Nucleus accumbens (tissue), 56 donors: Measurements from ENCODE around the gene AAMP.

Source experiments
- DNase-seq, 56 donors: peaks; one replicate each; lab custom pipeline; 2025; lab: John Stamatoyannopoulos, UW

Gene AAMP

DNA sequence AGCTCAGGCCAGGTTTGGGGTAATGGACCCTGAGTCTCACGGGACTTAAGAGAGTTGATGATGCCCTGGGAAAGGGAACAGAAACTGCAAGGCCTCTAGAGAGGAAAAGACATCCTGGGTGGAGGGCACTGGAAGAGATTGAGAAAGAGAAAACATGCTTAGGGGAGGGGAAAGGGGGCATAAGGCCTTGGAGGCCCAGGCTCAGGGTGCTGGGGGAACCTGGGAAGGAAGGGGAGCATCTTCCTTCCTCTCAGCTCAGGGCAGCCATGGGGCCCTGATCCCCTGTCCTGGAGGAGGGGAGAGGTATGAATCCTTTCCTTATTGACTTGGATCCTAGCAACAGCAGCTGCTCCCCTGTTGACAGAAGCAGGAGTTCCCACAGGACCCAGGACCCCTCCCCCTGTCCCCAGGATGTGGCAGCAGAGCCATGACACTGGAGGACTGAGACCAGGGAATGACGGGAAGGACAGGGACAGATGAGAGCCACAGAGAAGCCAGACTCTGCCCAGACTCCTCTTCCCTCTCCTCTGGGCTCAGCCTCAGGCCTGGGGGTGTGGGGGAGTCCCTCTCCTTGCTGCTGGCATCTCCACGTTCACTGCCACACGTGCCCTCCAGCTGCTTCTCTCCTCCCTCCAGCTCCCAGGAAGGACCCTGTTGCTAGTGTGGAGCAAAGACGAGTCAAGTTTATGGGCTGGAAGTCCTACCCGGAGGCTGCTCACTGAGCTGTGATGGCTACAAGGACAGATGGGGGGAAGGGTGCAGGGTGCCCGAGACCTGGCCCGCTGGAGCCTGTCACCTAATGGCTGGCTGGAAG is 8.3 kb downstream of the AAMP start:
- DNase-seq = no peak

DNA sequence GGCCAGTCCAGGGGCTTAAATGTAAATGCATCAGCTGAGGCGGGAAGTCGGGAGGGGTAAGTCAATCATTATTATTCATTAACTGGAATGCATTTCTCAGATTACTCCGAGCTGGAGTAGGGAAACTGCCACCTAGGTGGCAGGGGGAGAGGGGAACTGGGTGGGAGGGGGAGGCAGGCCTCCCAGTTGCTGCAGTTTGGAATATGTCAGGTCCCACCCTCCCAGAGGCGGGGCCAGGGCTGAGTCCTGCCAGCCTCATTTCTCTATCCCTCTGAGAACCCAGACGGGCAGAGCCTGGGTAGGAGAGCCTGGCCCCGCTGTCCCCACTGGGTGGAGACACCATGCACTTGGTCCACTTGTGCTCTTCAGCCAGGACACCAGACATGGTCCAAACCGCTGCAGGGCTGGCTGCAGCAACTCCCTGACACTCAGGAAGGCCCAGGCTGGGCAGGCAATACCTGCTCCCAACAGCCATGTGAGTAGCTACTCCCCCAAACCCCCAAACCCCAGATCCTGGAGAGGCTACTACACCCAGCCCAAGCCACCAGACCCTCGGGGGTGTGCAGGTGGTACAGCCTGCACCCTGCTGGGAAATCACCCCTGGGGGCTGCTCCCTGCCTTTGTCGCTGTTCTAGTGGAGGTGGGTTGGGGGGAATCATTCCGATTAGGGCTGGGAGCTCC is 9.1 kb downstream of the AAMP start, which contains the start of gene GPBAR1:
GPBAR1 (plus strand) TSS at position 274 of the 681 bp plus-strand sequence. CDS start 1,710 bp downstream, outside the sequence.
- DNase-seq = no peak

DNA sequence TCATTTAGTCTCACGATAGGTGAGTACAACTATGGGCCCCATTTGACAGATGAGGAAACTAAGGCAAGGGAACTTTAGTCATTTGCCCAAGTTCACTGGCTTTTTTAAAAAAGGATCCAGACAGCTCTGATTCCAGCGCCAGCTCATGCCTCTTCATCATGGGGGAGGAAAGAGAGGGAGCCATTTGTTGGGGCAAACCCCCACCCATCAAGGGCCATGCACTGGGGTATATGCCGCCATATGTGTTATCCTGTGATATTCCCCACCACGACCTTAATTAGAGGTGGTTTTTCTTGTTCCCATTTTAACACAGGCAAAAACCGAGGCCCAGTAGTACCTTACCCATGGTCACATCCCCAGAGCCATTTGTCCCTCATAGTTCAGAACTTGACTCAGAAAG is 9.8 kb downstream of the AAMP start:
- no peak for DNase-seq

DNA sequence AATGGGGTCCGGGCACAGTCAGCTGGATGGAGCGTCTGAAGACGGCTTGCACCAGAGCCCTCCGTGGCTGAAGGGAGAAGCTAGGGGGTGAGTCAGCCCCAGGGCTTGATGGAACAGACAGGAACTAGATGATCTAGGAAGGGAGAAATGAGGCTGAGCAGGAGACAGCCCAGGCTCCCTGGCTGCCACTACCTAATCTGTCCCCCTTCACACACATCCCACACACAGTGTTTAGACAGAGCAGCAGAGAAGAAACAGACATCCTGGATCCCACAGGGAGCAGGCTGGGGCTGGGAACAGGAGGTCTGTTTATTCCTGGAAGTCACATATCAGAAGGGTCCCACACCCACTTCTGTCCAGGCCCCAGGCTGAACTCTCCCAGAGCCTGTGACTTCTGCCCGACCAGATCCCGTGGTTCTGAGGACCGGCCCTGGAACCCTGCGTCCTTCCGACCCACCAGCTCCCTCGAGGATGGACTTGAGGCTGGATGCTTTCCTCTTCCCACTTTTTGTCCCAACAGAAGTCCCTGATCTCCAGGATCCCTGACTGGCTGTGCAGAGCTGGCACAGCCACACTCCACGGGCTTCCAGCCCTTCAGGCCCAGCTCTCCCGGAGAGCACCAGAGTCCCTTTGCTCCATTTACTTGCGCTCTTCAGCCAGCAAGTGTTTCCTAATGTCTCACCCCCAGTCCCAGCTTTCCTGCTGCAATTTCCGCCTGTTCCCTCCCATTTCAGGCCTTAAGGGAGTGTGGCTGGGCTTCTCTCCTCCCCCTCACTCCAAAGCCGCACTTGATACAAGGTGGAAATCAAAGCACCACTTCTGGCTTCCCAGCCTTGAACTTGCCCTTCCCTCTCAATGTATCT is 10.6 kb downstream of the AAMP start:
- peak in 2 of 56 donors; percentile 9 to 10 for DNase-seq

DNA sequence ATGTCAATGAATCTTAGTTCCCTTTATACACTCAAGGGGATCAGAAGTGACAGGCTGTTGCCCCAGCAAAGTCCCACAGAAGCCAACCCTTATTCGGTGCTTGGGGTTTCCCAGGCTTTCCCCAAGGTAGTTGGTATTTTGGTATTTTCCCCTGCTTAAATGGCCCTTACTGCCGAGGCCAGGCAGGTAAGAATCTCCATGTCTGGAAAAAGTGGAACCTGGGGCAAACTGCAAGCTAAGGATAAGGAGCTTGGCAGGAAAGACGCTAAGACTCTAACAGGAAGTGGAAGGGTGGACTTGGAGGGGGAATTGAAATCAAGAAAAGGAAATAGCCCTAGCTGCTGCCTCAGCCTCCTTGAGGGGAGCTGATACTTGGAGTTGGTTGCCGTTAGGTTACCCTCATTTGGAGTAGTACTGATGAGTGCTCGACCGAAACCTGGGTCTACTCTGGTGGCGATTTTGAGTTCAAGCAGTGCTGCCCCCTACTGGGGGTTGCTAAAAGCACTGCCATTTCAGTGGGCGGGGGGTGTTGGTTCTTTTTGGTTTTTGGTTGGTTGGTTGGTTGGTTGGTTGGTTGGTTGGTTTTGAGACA is 12.5 kb downstream of the AAMP start:
- DNase-seq = peak in 7 of 56 donors; percentile 6 to 39 (median 17)

DNA sequence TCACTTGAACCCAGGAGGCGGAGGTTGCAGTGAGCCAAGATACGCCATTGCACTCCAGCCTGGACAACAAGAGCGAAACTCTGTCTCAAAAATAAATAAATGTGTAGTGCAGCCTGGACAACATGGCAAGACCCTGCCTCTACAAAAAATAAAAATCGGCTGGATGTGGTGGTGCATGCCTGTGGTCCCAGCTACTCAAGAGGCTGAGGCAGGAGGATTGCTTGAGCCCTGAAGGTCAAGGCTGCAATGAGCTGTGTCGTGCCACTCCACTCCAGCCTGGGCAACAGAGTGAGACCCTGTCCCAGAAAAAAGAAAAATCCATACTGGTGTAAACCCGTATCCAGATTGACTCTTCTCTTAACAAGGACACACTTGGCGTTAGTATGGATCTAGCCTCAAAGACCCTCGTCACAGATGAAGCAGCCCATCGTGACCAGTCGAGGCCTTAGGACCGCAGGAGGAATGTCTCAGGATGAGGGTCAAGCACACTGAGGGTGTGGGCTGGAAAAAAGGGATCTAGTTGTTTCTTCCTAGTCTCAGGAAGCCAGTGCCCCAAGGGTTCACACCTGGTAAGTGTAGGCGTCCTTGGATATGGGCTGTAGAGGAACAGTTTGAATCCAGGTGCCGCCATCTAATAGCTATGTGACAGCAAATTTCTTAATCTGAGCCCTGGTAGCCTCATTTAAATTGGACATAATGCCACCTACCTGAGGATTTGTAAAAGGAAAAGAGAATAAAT is 13.2 kb downstream of the AAMP start:
- DNase-seq = no peak

DNA sequence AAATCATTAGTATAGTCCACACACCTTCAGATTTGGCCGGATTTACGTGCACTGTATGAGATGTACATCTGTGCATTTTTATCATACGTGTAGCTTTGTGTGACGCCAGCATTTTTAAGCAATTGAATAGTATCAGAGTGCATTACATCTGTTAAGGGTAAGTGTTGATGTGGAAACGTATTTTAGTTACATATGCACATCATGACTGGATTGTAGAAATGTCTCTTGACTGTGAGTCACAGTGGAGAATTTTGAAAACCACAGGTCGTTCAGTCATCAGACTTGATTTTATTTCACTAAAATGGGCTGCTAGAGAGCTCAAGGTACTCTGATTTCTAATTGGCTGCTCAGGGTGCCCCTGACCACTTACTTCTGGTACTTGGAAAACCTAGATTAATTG is 14.5 kb downstream of the AAMP start:
- no peak for DNase-seq

DNA sequence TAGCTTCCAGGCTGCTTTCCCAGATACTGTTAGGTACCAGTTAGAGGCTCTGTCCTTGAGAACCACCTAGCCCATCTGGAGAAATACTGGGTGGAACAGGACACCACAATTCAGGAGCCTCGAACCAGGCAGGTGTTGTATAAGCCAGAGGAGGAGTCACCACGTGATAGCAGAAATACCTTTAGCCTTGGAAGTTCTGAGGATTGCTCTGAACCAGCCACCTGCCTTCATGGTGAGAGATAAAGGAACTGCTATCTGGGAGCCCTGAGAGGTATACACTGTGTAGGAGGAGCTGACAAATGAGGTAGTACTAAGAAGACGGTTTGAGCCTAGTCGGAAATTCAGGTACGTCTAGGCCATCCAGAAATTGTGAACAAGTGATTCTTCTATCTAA is 16.7 kb downstream of the AAMP start:
- DNase-seq = no peak

DNA sequence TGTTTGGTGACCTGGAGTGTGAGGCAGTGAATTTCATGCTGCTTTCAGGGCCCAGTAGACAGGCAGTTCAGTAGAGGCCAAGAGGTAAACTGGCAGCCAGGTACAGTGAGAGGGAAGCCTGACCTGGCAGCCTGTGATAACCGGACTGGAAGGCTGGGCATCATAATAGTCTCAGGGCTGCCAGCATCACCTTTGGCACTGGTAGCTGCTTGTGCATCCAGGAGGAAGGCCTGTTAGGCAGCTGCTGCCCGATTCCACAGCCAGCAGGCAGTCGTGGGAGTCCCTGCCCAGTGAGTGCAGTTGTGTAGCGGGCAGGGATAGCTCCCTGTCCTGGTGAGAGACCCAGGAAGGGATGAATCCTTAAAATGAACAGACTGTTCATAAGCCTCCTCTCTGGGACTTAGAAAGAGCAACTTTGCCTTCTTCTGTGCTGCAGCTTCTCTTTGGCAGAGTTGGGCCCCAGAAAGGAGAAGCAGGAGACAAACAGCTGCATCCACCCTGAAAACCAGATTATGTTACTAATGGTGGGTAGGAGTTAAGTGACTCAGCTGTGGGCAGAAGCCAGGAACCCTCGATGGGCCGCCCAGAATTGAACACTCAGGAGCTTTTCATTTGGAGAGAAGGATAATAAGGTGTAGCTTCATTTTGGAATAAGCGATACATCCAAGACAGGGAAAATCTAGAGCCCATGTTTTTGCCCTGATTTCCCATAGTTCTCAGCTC is 17.3 kb downstream of the AAMP start:
- peak in 11 of 56 donors; percentile 13 to 52 (median 41) for DNase-seq

DNA sequence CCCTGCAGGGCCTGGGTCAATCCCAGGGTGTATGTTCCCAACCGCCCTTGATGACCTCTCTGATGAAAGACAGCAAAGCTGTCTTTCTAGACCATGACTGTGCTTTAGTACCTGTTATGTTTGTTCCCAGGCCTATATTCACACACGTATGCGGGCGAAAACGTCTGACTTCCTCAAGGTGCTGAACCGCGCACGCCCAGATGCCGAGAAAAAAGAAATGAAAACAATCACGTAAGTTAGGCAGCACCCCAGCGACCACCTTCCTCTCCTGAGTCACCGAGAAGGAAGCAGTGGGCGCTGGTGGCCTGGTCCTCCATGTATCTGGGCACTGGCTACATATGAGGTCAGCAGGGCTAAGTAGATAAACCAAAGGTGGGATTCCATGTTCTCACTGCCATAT is 20.2 kb downstream of the AAMP start:
- DNase-seq = no peak

DNA sequence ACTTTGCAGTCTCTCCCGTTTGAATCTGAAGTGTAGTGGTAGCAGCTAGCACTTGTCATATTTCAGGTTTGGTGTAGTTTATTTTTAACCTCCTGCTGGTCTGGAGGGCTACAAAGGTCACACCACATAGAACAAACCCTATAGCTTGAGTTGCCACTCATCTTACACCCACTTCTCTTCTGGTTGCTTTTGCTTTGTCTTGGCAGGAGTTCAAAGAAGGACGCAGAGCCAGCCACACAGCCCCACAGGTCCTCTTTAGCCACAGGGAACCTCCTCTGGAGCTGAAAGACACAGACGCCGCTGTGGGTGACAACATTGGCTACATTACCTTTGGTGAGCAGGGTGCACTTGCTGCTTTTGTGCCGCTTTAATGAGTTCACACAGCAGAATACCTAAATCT is 24.7 kb downstream of the AAMP start:
- DNase-seq = no peak

DNA sequence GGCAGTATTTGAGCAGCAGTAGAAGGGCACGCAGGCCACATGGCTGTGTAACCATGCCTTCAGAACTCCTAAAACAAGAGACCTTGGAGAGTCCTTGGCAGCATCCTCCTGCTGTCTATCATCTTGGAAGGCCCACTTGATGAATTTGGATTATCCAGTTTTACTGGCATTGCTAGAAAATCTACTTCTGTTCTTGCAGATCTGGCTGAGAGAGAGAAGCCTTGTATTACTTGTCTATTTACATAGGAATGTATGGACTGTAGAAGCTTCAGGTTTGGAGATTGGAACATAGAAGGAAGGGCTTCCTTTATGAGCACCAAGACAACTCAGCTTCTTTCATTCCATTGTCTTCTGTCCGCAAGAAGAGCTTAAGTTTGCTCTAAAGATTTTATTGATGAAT is 25.3 kb downstream of the AAMP start:
- DNase-seq = no peak

DNA sequence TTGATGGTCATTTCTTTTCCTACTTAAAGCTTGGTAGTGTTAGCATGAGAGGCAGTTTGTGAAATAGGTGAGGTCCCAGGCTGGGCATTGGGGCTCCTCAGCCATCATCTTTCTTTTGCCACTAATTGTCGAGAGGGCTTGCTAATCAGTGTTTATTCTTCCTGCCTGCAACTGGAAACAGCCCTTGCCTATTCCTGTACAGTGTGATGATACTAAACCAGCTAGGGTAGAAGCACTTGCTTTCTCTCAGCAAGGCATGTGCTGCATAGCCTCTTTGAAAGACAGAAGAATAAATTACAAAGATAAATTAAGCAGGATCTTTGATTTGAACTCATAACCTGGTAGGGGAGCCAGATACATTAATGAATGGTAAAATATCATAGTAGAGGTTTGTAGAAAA is 25.7 kb downstream of the AAMP start:
- no peak for DNase-seq

DNA sequence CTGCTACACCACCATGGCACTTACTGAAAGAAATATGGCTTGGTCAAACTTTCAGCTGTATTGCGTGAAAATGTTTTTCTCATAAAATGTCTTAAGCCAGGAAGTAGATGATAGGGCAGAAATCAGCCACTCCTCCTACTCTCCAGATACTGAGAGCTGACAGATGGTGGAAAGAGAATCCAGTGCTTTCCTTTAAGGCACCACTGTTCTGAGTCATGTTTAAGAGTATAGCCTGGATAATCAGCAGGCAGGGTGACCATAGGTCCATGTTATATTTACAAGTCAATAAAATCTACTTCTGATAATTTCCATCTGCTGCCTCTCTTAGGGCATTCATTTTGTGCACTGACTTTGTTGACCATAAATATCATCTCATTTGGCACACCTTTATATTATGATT is 31.1 kb downstream of the AAMP start:
- DNase-seq = no peak

DNA sequence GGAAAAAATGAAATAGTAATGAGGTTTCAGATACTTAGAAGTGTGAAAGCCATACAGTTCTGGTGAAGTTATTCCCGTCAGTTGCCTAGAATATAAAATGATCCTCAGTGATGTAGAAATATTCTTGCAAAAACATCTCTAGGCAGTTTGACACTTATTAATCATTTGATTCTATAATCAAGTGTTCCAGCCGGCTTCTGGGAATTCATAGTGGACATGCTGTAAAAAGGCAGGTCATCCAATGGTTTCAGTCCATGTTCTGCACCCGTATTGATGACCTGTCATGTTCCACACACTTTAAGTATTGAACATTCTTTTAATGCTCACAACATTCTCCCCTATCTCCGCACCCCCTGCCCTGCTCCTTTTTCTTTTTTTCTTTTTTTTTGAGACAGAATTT is 33.1 kb downstream of the AAMP start:
- DNase-seq = no peak

DNA sequence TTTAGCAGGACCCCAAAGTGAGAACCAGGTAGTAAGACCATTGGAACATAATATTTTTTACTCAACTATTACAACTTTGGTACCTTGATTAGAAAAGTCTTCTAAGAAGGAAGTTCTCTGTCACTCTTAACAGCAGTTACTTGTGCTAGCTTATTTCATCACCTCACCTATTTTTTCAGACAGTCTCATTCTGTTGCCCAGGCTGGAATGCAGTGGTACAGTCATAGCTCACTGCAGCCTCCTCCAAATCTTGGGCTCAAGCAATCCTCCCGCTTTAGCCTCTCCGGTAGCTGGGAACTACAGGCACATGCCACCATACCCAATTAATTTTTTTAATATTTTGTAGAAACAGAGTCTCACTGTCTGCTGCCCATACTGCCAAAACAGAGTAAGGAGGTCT is 34.9 kb downstream of the AAMP start:
- no peak for DNase-seq

DNA sequence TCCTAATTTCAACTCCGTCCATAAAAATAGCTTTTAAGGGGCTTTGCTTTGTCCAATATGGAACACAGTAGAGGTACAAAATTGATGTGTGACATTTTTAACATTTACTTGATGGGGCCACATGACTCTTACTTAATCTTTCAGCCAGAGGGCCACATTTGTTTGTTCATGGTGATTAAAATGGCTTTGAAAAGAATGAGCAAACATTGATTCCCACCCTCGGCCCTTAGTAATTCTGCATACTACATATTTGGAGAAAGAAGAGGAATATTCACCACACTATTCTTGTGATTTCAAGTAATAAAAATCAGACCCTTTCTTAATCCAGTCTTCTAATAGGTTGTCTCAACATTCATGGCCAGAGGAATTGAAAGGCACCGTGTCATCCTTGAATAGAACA is 35.4 kb downstream of the AAMP start:
- DNase-seq = no peak

DNA sequence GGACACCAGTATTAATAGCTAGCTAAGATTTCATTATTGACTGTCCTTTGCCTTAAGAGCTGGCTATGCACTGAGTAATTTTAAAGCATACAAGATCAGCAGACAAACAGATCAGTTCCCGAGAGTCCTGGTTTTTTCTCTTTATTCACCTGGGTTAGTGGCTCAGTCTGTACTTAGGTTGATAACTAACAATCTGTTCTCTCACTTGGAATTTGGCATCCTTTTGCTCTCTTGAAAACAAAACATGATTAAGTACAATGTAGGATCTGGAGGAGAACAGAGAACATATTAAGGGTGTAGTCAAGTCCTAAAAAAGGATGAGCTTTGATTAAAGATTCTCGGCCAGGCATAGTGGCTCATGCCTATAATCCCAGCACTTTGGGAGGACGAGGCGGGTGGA is 36.4 kb downstream of the AAMP start:
- no peak for DNase-seq

DNA sequence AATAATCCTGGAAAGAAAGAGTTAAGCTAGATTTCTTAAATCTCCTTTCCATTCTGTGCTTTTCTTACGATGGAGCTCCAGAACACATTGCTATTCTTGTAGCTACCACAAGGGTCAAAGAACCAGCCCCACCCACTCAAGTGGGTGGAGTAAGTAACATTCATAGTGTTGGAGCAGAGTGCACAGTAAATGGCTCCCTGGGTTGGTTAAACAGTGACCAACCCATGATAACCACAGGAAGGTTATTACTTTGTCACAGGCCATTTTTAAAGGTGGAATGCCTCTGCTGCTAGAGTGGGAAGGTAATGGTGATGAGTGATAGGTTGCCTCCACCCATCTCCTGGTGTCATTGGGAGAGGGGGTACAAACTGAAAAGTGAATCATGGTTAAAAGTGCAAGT is 39.1 kb downstream of the AAMP start:
- DNase-seq = no peak
